Measurements from ENCODE around the gene ALOXE3.

- TF ChIP-seq CTCF (IDR thresholded peaks at IDR 0.05) (no peak), POLR2A (IDR thresholded peaks at IDR 0.05) (no peak), POLR2AphosphoS5 (IDR thresholded peaks at IDR 0.05) (no peak)
Measured at GRCh38 chr17:8095361-8095760, 23.0 kb downstream of the ALOXE3 start.

Measured in stomach (tissue), 4 donors.